Chondrocyte (in vitro differentiated cells): Measurements from ENCODE around the gene ARFGEF2. TPM values are rescaled to one million over a fixed set of nuclear protein-coding genes. Genes with fewer than 3 reads are reported as not detected.

ENCODE experiments used
- DNase-seq: peaks from one replicate; pipeline ENCODE4 v3.0.0; 2021; ENCODE audit warnings: mixed read lengths, low spot score
- H3K27ac Mint-ChIP-seq: one replicate; pipeline ENCODE4 v1.8.0; 2021; ENCODE audit warnings: mild to moderate bottlenecking, moderate library complexity, mixed read lengths; ENCODE audit not compliant: unreplicated experiment
- H3K27me3 Mint-ChIP-seq: 2 replicates; pipeline ENCODE4 v1.8.0; 2021; ENCODE audit warnings: low read depth, mixed read lengths
- H3K36me3 Mint-ChIP-seq: 2 replicates; pipeline ENCODE4 v1.8.0; 2021; ENCODE audit warnings: low read depth, mixed read lengths
- H3K4me1 Mint-ChIP-seq: 2 replicates; pipeline ENCODE4 v1.8.0; 2021; ENCODE audit warnings: low read depth, mild to moderate bottlenecking, mixed read lengths
- H3K4me3 Mint-ChIP-seq: one replicate; pipeline ENCODE4 v1.8.0; 2021; ENCODE audit warnings: mild to moderate bottlenecking, moderate library complexity, mixed read lengths; ENCODE audit not compliant: unreplicated experiment
- H3K9me3 Mint-ChIP-seq: 2 replicates; pipeline ENCODE4 v1.8.0; 2021; ENCODE audit warnings: low read depth, mixed read lengths
- CTCF ChIP-seq: fragments of 200-600 bp; sonication (generic); IDR thresholded peaks from 2 replicates; pipeline ENCODE4 v1.5.0; 2021; ENCODE audit warnings: antibody characterized with exemption, mild to moderate bottlenecking, moderate library complexity
- total RNA-seq: library from RNA; stranded (reverse); gene quantifications from 3 replicates; pipeline ENCODE4 v1.2.1, GENCODE V29; 2021

Gene ARFGEF2
- total RNA-seq, 1 donor from 2014 or later, result 31.8 TPM

GRCh38 chr20:48879612-48880245, 41.8 kb upstream of the ARFGEF2 start:
- Mint-ChIP-seq H3K4me1 (peaks cover 3% of the 10 kb centered on the region), H3K27me3 (peaks cover 6% of the 10 kb centered on the region), H3K36me3 (no peaks in the 10 kb centered on the region), H3K4me3 (no peak overlapping the region), H3K9me3 (no peaks in the 10 kb centered on the region), H3K27ac (no peak overlapping the region)
- no peak for TF ChIP-seq CTCF
- DNase-seq, result no peak

DNA sequence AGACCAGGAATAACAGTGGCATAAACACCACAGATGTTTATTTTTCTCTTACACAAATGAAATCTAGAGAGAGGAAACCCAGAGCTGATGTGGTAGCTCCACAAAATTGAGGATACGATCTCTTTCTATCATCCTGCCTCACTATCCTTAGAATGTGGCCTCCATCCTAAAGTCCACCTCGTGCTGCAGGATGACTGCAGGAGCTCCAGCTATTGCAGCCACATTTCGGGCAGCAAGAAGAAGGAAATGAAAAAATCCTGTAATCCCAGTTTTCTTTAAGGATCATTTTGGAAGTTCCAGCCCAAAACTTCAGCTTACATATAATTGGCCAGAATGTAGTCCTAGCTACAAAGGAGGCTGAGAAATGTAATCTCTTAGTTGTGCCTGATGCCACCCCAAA, 41.2 kb upstream of the ARFGEF2 start:
- Mint-ChIP-seq H3K27ac (no peak overlapping the region), H3K27me3 (peaks cover 3% of the 10 kb centered on the region), H3K4me1 (peaks cover 3% of the 10 kb centered on the region), H3K36me3 (no peaks in the 10 kb centered on the region), H3K9me3 (no peaks in the 10 kb centered on the region), H3K4me3 (no peak overlapping the region)
- TF ChIP-seq CTCF, result no peak
- DNase-seq, result no peak

DNA sequence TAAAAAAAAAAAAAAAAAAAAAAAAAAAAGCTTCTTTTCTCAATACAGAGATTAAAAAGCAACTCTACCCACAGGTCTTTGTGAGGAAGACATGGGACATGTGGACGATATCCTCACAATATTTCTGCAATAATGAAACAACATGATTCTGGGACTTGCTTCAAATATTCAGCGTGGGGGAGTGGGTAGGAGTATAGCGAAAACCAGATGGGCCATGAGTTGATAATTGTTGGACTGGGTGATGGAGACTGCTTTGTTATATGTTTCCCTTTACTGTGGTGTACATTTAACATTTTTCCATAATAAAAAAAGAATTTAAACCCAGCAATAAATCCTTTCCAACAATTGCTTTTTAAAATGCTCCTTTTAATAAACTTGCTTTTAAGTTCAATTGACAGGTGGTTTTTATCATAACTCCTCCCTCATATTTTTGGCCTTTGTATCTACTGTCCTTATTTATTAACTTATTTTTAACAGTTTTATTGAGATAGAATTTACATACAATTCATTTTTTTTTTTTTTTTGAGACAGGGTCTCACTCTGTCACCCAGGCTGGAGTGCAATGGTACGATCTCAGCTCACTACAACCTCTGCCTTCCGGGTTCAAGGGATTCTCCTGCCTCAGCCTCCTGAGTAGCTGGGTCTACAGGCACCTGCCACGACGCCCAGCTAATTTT, 40.4 kb upstream of the ARFGEF2 start:
- H3K4me1 Mint-ChIP-seq, result peaks cover 3% of the 10 kb centered on the region
- DNase-seq, result no peak
- no peaks in the 10 kb centered on the region for H3K9me3 Mint-ChIP-seq
- H3K27me3 Mint-ChIP-seq, result no peaks in the 10 kb centered on the region
- no peaks in the 10 kb centered on the region for H3K36me3 Mint-ChIP-seq
- no peak for TF ChIP-seq CTCF
- no peak overlapping the region for H3K4me3 Mint-ChIP-seq
- no peak overlapping the region for H3K27ac Mint-ChIP-seq

- TF ChIP-seq CTCF, result no peak
- Mint-ChIP-seq H3K27me3 (peaks cover 5% of the 10 kb centered on the region), H3K36me3 (no peaks in the 10 kb centered on the region), H3K4me1 (no peaks in the 10 kb centered on the region), H3K27ac (no peak overlapping the region), H3K4me3 (no peak overlapping the region), H3K9me3 (no peaks in the 10 kb centered on the region)
- no peak for DNase-seq
These were observed 36.3 kb upstream of the ARFGEF2 start for GRCh38 chr20:48885237-48885636.

DNA sequence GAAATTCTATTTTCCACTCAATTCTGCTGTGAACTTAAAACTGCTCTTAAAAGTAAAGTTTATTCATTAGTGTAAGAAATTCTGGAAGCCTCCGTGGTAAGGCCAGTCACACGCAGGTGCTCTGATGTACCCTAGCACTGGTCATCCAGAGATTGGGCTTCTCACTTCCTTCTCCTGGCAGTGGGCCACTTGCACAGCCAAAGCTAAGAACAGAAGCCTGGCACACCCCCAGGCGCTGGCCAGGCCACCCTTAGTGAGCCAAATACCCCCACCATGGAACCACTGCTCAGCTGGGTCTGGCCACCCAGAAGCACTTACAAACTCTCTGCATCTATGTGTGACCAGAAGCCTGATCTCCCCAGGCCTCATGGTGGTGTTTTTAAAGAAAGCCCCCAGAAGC, 35.3 kb upstream of the ARFGEF2 start:
- Mint-ChIP-seq H3K9me3 (no peaks in the 10 kb centered on the region), H3K4me1 (no peaks in the 10 kb centered on the region), H3K36me3 (no peaks in the 10 kb centered on the region), H3K27me3 (peaks cover 7% of the 10 kb centered on the region), H3K4me3 (no peak overlapping the region), H3K27ac (no peak overlapping the region)
- no peak for TF ChIP-seq CTCF
- no peak for DNase-seq
